CD14-positive monocyte (primary cell): ENCODE measurements around the gene MT1E. TPM values are rescaled to one million over a fixed set of nuclear protein-coding genes. Genes with fewer than 3 reads are reported as not detected.

ENCODE experiments used
- DNase-seq, 3 donors: peaks; one replicate each; pipeline ENCODE4 v3.0.0-alpha.2; 2011 to 2022
- H2AFZ ChIP-seq: 2 replicates; pipeline ENCODE4 v1.6.0; 2012; ENCODE audit warnings: mild to moderate bottlenecking, low read depth, low read length, inconsistent platforms; ENCODE audit not compliant: insufficient read depth, poor library complexity, severe bottlenecking
- H3K27ac ChIP-seq, 2 donors: 1 replicate in 1 of 2; 2 replicates in 1 of 2; pipeline ENCODE4 v1.5.1; 2012 to 2013; ENCODE audit warnings: low read length in 2 of 2, control low read depth in 1 of 2, inconsistent platforms in 1 of 2, low read depth in 1 of 2, mild to moderate bottlenecking in 1 of 2
- H3K27me3 ChIP-seq, 2 donors: one replicate each; pipeline versions ENCODE4 v1.6.0 to v1.6.1; 2011 to 2013; ENCODE audit warnings: low read length in 2 of 2; ENCODE audit not compliant: control insufficient read depth in 2 of 2, insufficient read depth in 2 of 2
- H3K36me3 ChIP-seq, 2 donors: replicated peaks in 1 of 2; 1 replicate in 1 of 2; 2 replicates in 1 of 2; pipeline versions ENCODE4 v1.5.1 to v1.6.1; 2012 to 2013; ENCODE audit warnings: low read length in 2 of 2, control low read depth in 1 of 2, inconsistent platforms in 1 of 2, mild to moderate bottlenecking in 1 of 2; ENCODE audit not compliant: insufficient read depth in 2 of 2, control insufficient read depth in 1 of 2
- H3K4me1 ChIP-seq, 2 donors: 1 replicate in 1 of 2; 2 replicates in 1 of 2; pipeline versions ENCODE4 v1.5.1 to v1.6.1; 2012 to 2013; ENCODE audit warnings: low read length in 2 of 2, control low read depth in 1 of 2, inconsistent platforms in 1 of 2, mild to moderate bottlenecking in 1 of 2, moderate library complexity in 1 of 2; ENCODE audit not compliant: insufficient read depth in 2 of 2, control insufficient read depth in 1 of 2
- H3K4me2 ChIP-seq: replicated peaks from 2 replicates; pipeline ENCODE3; 2012; ENCODE audit warnings: low read length, moderate library complexity, mild to moderate bottlenecking; ENCODE audit not compliant: poor library complexity, severe bottlenecking; ENCODE audit errors: extremely low read depth
- H3K4me3 ChIP-seq, 3 experiments: fragments of 200-600 bp in 1 of 3; sonication (generic) in 1 of 3; replicated peaks in 1 of 3; 1 replicate in 2 of 3; 2 replicates in 1 of 3; pipeline ENCODE4 v1.5.1; 2011 to 2013; ENCODE audit warnings: low read length in 3 of 3, mild to moderate bottlenecking in 3 of 3, control low read depth in 2 of 3, low read depth in 2 of 3, inconsistent platforms in 1 of 3, moderate library complexity in 1 of 3
- H3K79me2 ChIP-seq: 2 replicates; pipeline ENCODE4 v1.6.0; 2012; ENCODE audit warnings: mild to moderate bottlenecking, control low read depth, inconsistent platforms, low read length, moderate library complexity; ENCODE audit not compliant: insufficient read depth
- H3K9ac ChIP-seq: 2 replicates; pipeline ENCODE4 v1.6.0; 2017; ENCODE audit warnings: low read length, mild to moderate bottlenecking; ENCODE audit not compliant: insufficient read depth, poor library complexity, severe bottlenecking
- H3K9me3 ChIP-seq, 2 donors: replicated peaks in 1 of 2; 1 replicate in 1 of 2; 2 replicates in 1 of 2; pipeline versions ENCODE4 v1.5.1 to v1.6.1; 2012 to 2013; ENCODE audit warnings: low read length in 2 of 2, control low read depth in 1 of 2; ENCODE audit not compliant: control insufficient read depth in 1 of 2, insufficient read depth in 1 of 2
- H4K20me1 ChIP-seq: 2 replicates; pipeline ENCODE4 v1.6.0; 2012; ENCODE audit warnings: mild to moderate bottlenecking, low read length, control low read depth, moderate library complexity; ENCODE audit not compliant: insufficient read depth
- H3K27ac Mint-ChIP-seq, 7 donors: one replicate each; pipeline ENCODE4 v1.8.0; 2020; ENCODE audit warnings: mild to moderate bottlenecking in 7 of 7, mixed read lengths in 7 of 7, moderate library complexity in 6 of 7, inconsistent platforms in 2 of 7
- H3K27me3 Mint-ChIP-seq, 3 donors: one replicate each; pipeline ENCODE4 v1.8.0; 2021 to 2022; ENCODE audit warnings: low read depth in 3 of 3, mild to moderate bottlenecking in 3 of 3, mixed read lengths in 3 of 3, moderate library complexity in 3 of 3, inconsistent platforms in 1 of 3
- H3K36me3 Mint-ChIP-seq, 2 donors: one replicate each; pipeline ENCODE4 v1.8.0; 2020; ENCODE audit warnings: mixed read lengths in 2 of 2, inconsistent platforms in 1 of 2, mild to moderate bottlenecking in 1 of 2
- H3K4me1 Mint-ChIP-seq: one replicate; pipeline ENCODE4 v1.8.0; 2020; ENCODE audit warnings: mild to moderate bottlenecking, mixed read lengths
- H3K4me3 Mint-ChIP-seq, 2 donors: one replicate each; pipeline ENCODE4 v1.8.0; 2020; ENCODE audit warnings: mild to moderate bottlenecking in 2 of 2, mixed read lengths in 2 of 2, moderate library complexity in 1 of 2
- H3K9me3 Mint-ChIP-seq, 7 donors: one replicate each; pipeline ENCODE4 v1.8.0; 2020 to 2022; ENCODE audit warnings: mixed read lengths in 7 of 7, mild to moderate bottlenecking in 6 of 7, moderate library complexity in 6 of 7, inconsistent platforms in 2 of 7
- CTCF ChIP-seq: fragments of 200-600 bp; IDR thresholded peaks from one replicate; pipeline ENCODE4 v1.8.0; 2022; ENCODE audit warnings: antibody characterized with exemption, mild to moderate bottlenecking
- WGBS: methylation state at CpG from one replicate; pipeline ENCODE4 v1.1.5; 2013; ENCODE audit warnings: missing lambda C conversion rate; ENCODE audit not compliant: insufficient coverage; 5-methylcytosine and 5-hydroxymethylcytosine counted together
- intact Hi-C, 2 donors: fragments of 100-400 bp; cut with micrococcal nuclease; formaldehyde crosslinking; loops; one replicate each; pipeline versions ENCODE4 v1.15.0 to v1.15.1; 2023
- polyA plus RNA-seq, 3 donors: library from polyadenylated mRNA; depleted of rRNA in 1 of 3; unstranded in 2 of 3; stranded (reverse) in 1 of 3; fragments of 300-500 nt in 2 of 3; fragments of >200 nt in 1 of 3; fragmentation: Illumina TruSeq in 2 of 3; gene quantifications; 1 replicate in 2 of 3; 2 replicates in 1 of 3; pipeline ENCODE4 v1.2.3, GENCODE V29; 2012 to 2021

MT1E gene
- polyA plus RNA-seq, 3 donors, result 1.3 to 4.3 (median 4.0) TPM

- Histone ChIP-seq H3K27me3 (peaks cover 12 to 34% of the 10 kb centered on the region in 2 donors), H3K36me3 (no peaks in the 10 kb centered on the region), H2AFZ (peak overlapping the region; percentile 7), H3K4me1 (peaks cover 6 to 16% of the 10 kb centered on the region in 2 donors), H3K79me2 (no peaks in the 10 kb centered on the region), H4K20me1 (no peaks in the 10 kb centered on the region), H3K9ac (no peak overlapping the region), H3K4me3 (no peak overlapping the region), H3K27ac (no peak overlapping the region), H3K4me2 (no peak overlapping the region), H3K9me3 (peaks cover 0 to 16% of the 10 kb centered on the region in 2 donors)
- Mint-ChIP-seq H3K4me3 (no peak overlapping the region), H3K27ac (peak overlapping the region in 3 of 7 donors; percentile 2 to 53 (median 20)), H3K4me1 (peaks cover 18% of the 10 kb centered on the region), H3K36me3 (peaks cover 0 to 5% of the 10 kb centered on the region in 2 donors), H3K27me3 (peaks cover 36 to 44% (median 43%) of the 10 kb centered on the region in 3 donors), H3K9me3 (peaks cover 0 to 11% (median 5%) of the 10 kb centered on the region in 7 donors)
- intact Hi-C loops, result no loop called here
- WGBS, result 60% methylated on average over 1 of the region's 4 CpGs
- TF ChIP-seq CTCF, result no peak
- peak; percentile 27 to 35 (median 30) for DNase-seq
Measured at GRCh38 chr16:56591377-56592060, 34.1 kb upstream of the MT1E start.

GRCh38 chr16:56593573-56594291, 31.8 kb upstream of the MT1E start:
- intact Hi-C loops, result no loop called here
- DNase-seq, result no peak
- peaks cover 32 to 36% (median 34%) of the 10 kb centered on the region in 3 donors for H3K27me3 Mint-ChIP-seq
- no peak overlapping the region for H3K4me3 Mint-ChIP-seq
- no peaks in the 10 kb centered on the region for H4K20me1 ChIP-seq
- H3K27ac ChIP-seq, result no peak overlapping the region
- no peak overlapping the region for H2AFZ ChIP-seq
- peaks cover 0 to 9% (median 6%) of the 10 kb centered on the region in 7 donors for H3K9me3 Mint-ChIP-seq
- peaks cover 0 to 4% of the 10 kb centered on the region in 2 donors for H3K36me3 Mint-ChIP-seq
- H3K36me3 ChIP-seq, result no peaks in the 10 kb centered on the region
- no peaks in the 10 kb centered on the region for H3K79me2 ChIP-seq
- H3K9me3 ChIP-seq, result peaks cover 0 to 16% of the 10 kb centered on the region in 2 donors
- H3K27me3 ChIP-seq, result peaks cover 8 to 15% of the 10 kb centered on the region in 2 donors
- no peak overlapping the region for H3K27ac Mint-ChIP-seq
- WGBS, result 86% methylated on average over 1 of the region's 6 CpGs
- H3K4me2 ChIP-seq, result no peak overlapping the region
- TF ChIP-seq CTCF, result no peak
- no peak overlapping the region for H3K4me3 ChIP-seq
- peaks cover 6 to 16% of the 10 kb centered on the region in 2 donors for H3K4me1 ChIP-seq
- H3K9ac ChIP-seq, result no peak overlapping the region
- peaks cover 18% of the 10 kb centered on the region for H3K4me1 Mint-ChIP-seq
